Liver (tissue), 3 donors: ENCODE results near the gene LARP4.

Source experiments
- CTCF ChIP-seq: fragments of 150-350 bp; IDR thresholded peaks from 2 replicates; pipeline ENCODE4 v1.5.1; 2017; ENCODE audit warnings: improper control_type of control experiment, low read depth, low read length; ENCODE audit not compliant: missing input control
- FOXA2 ChIP-seq: IDR thresholded peaks from 2 replicates; pipeline ENCODE4 v1.6.1; 2016; ENCODE audit warnings: antibody characterized with exemption
- JUND ChIP-seq, 2 donors: IDR thresholded peaks; 2 replicates each; pipeline ENCODE4 v1.6.1; 2016; ENCODE audit warnings: antibody characterized with exemption in 2 of 2
- MAX ChIP-seq: IDR thresholded peaks from 2 replicates; pipeline ENCODE4 v1.6.1; 2016; ENCODE audit warnings: antibody characterized with exemption
- RAD21 ChIP-seq, 2 donors: IDR thresholded peaks; 2 replicates each; pipeline ENCODE4 v1.6.1; 2016; ENCODE audit warnings: antibody characterized with exemption in 2 of 2, mild to moderate bottlenecking in 2 of 2
- SP1 ChIP-seq: IDR thresholded peaks from 2 replicates; pipeline ENCODE4 v1.6.1; 2018; ENCODE audit warnings: antibody characterized with exemption, mild to moderate bottlenecking
- TAF1 ChIP-seq: conservative IDR thresholded peaks from 2 replicates; pipeline ENCODE4 v1.6.1; 2016; ENCODE audit warnings: antibody characterized with exemption, mild to moderate bottlenecking
- ZBTB33 ChIP-seq: IDR thresholded peaks from 2 replicates; pipeline ENCODE4 v1.6.1; 2016; ENCODE audit warnings: antibody characterized with exemption
- donor health status: healthy.
- donor health status: healthy.

- TF ChIP-seq TAF1: no peak
- no peak for TF ChIP-seq CTCF
- TF ChIP-seq SP1: no peak
- TF ChIP-seq RAD21 (IDR thresholded peaks at IDR 0.05): no peak
- TF ChIP-seq MAX: no peak
- TF ChIP-seq ZBTB33: no peak
- TF ChIP-seq FOXA2: no peak
- no peak for TF ChIP-seq JUND (IDR thresholded peaks at IDR 0.05)
Observed at GRCh38 chr12:50442178-50442908, 41.7 kb downstream of the LARP4 start.
